Myocyte (in vitro differentiated cells): ENCODE data around the gene TEX44. TPM values are rescaled to one million over a fixed set of nuclear protein-coding genes. Genes with fewer than 3 reads are reported as not detected.
A peak's percentile ranks its signal among the peaks of the same experiment; 100 is the strongest.

Source experiments
- DNase-seq: peaks from one replicate; pipeline ENCODE4 v3.0.0-alpha.2; 2012; ENCODE audit warnings: low read depth
- total RNA-seq: library from RNA; depleted of rRNA; stranded (reverse); fragments of >200 nt; gene quantifications from 2 replicates; pipeline ENCODE4 v1.2.3, GENCODE V29; 2014

The TEX44 gene
- total RNA-seq, 1 donor from 2014 or later: not detected

DNA sequence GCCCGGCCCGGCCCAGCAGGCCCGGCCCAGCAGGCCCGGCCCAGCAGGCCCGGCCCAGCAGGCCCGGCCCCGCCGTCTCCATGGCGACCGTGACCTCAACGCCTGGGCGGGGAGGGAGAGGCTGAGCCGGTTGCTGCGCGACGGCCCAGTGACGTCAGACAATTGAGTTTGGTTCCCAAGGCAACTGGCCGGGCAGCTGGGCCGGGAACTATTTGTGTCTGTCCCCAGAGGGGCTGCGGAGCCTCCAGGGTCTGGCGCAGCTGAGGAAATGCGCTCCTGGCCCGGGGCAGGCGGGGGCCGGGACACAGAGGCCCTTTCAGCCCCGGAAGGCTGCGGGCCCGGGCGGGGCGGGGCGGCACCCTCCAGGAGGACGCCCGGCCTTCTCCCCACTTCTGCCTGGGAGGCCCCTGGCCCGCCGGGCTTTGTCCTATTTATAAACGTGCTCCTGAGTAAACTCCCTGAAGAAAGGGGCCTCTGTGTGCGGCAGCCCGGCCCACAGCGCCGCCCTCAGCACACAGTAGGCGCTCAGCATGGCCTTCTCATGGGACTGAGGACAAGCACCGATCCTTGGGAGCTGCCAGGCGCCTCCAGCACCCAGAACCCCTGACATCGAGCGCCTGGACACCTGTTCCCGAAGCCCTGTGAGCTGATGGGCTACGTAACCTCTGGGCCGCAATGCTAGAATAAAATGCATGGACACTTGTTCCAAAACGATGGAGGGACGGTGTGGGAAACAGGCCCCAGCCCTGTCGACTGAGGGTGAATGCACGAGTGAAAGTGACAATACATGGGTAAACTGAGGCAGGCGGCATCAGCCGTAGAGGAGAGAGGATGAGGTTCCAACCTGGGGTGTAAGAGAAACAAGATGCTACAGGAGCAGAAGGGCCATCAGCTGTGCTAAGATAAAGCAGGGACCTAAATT, 12.3 kb downstream of the TEX44 start:
- peak; percentile 100 for DNase-seq

DNA sequence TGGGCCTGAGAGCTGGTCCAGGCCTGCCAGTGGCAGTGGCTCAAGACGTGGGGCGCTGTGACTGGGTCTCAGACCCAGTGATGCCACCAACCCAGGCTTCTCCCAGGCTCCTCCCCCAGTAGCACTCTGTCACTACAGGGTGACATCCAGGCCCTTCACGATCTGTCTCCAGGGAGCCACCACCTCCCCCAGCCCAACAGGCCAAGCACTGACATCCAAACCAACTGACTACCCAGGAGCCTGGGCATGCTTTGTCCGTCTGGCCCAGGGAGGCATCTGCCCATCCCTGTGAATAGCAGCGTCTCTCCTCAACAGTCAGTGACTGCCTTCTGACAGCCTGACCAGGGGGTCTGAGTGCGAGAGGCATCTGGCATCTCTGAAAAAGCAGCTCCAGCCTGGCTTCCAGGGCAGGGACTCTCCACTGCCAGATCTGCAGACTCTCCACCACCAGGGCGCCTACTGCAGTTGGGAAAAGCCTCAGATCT, 13.0 kb downstream of the TEX44 start:
- DNase-seq: peak; percentile 31

DNA sequence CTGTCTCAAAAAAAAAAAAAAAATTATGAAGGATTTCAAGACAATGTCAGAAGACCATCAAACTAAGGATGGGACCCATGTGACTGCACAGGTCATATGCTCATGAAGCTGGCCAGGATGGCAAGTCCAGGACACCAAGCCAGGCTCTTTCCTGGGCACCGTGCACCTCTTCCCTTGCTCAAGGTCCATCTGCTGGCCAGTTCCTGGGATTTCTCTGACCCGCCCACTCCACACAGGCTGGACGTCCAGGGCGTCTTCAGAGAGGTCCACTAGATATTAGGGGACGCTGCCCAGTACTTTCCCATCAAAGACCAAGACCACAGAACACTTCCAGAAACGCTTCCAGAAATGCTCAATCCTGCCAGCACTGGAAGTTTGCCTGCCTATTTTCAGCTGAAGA, 14.3 kb downstream of the TEX44 start:
- no peak for DNase-seq

DNA sequence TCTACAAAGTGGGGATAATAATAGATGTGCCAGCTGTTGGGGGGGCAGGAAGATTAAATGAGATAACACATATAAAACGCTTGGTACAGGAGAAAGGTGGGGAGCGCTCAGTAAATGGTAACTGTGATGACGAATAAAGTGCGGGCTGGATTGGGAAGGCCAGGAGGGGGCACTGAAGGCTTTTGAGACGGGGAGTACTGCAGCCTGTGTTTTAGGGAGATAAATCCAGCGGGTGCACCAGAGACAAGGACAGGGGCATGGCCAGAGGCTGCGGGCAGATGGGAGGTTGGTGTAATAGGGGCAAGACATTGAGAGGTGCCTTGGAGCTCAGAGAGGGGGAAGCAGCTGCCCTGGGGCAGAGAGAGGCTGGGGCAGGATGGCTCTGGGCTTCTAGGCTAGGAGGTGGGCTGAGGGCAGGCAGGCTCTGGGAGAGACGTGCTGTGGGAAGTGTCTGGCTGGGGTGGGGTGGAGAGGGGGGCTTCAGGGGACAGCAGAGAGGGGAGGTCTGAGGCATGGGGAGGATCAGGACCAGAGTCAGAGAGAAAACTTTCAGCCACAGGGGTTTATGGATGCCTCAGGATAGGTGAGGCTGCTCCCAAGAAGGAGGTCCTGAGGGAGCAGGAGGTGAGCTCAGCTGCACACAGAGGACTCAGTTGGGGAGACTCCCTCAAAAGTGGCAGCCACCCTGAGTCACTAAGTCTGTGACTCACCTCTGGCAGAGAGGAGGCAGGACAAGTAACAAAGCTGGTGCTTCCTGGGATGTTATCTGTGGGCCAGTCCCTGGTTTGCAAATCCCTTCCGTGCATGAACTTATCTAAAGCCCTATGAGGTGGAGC, 18.8 kb downstream of the TEX44 start:
- peak; percentile 59 for DNase-seq

DNA sequence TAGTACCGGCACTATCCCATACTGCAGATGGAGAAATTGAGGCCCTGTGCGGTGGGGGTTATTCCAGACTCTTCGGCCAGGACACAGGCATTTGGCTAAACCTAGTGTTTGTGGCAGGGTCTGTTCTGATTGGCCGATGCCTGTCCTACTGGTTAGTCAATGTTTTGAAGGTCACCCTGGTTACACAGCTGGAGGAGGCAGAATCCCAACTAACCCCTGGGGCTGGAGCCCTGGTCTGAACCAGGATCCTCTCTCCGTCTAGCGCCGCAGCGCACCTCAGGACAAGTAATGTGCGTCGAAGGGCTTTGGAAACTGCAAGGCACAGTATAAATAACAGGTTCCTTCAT, 19.4 kb downstream of the TEX44 start:
- DNase-seq: peak; percentile 56

DNA sequence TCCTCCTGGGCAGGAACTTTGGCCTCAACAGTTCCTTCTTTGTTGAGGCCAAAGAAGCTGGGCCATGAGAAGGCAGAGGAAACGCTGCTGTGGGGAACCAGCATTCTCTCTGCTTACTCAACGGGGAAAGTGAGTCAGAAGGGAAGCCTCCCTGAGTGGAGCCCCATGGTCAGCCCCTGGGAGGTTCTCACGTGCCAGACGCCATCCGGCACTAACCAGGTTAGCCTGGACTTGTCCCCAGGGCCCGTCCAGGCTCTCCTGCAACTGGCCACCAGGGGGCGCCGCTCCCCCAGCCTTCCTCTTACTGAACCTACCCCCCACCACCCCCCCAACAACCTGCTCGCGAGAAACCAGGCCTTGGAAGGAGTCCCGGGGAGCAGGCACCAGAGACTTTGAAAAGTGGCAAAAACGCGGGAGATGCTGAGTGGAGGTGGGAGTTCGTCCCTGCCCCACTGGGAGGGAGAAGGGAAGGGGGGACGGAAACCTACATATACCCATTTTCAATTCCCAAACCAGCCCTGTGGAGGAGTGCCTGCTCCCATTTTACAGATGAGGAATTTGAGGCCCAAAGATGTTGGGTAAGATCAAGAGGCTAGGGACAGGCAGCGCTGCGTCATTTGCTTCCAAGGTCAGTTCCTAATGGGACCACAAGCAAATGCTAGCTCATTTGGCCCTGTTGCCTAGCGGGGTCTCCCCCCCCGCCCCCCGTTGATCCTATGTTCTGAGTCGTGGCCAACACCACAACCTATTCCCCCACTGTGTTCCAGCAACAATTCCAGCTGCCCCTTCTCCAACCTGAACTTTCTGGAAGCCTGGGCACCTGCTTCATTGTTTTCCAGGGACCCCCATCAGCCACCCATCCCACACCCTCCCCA, 20.0 kb downstream of the TEX44 start:
- DNase-seq: peak; percentile 90

GRCh38 chr2:231613331-231613662, 20.6 kb downstream of the TEX44 start:
- DNase-seq: no peak

DNA sequence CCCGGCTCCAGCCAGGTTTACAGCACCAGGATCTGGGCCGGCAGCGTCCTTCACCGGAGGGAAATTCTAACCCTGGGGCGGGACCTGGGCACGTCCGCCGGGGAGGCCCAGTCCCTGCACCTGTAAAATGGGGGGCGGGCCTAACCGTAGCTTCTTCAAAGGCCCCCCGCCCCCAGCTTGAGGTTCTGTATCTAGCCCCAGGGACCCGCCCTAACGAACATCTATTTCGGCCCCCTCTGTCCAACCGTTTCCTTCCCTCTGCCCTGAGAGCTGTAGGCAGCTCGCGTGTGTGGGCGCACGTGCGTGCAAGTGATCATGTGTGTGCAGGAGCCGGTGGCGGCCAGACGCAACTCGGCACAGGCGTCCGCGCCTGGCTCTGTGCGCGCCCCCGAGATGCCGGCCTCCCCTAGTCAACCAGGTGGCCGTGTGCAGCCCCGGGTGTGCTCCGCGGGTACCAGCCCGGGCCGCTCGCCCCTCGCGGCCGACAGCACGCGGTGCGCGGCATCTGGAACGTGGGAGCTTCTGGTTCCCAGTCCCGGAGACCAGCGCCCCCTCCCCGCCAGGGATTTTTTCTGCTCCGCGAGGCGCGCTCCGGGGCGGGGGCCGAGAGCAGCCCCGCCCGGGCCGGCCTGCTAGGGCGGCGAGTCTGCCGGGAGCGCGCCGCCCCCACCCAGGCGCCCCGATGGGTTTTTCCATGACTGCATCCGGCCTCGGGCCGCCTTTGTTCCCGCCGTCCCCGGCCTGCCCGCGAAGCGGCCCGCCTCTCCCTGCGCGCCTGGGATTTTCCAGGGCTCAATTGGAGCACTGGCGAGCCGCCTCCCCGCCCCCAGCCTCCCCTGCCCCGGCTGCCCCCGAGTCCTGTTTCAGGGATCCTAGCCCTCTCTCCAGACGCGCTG, 21.2 kb downstream of the TEX44 start:
- DNase-seq: peak; percentile 76

- no peak for DNase-seq
Measured at GRCh38 chr2:231614559-231615057, 21.9 kb downstream of the TEX44 start.

GRCh38 chr2:231615058-231615671, 22.5 kb downstream of the TEX44 start:
- no peak for DNase-seq

GRCh38 chr2:231616296-231616695, 23.6 kb downstream of the TEX44 start:
- DNase-seq: no peak

DNA sequence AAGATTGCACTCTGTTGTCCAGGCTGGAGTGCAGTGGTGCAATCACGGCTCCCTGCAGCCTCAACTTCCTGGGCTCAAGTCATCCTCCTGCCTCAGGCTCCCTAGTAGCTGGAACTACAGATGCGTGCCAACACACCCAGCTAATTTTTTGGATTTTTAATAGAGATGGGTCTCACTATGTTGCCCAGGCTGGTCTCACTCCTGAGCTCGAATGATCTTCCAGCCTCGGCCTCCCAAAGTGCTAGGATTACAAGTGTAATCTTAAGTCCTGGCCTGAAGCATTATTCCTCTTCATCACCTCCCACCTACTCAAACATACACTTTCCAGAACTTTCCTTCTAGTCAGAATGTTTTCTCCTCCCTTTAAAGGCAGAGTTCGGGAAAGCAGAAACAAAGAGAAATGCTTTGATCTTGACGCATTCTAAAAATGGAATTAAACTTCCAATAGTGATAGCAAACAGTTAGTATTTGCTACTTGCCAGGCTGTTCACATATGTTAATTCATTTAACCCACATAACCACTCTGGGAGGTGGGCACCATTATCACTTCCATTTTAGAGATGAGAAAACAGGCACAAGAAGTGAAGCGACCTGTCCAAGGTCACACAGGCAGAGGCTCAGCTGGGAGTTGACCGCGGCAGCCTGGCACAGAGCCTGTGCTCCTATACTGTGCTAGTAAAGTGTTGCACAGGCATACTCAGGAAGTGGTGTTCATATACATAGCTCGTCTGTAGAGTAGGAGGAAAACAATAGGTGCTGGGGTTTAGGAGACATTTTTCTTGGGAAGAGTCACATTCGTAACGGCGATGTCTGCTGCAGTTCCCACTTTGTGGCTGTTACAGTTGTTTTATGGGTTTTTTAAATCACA, 24.6 kb downstream of the TEX44 start:
- DNase-seq: no peak

DNA sequence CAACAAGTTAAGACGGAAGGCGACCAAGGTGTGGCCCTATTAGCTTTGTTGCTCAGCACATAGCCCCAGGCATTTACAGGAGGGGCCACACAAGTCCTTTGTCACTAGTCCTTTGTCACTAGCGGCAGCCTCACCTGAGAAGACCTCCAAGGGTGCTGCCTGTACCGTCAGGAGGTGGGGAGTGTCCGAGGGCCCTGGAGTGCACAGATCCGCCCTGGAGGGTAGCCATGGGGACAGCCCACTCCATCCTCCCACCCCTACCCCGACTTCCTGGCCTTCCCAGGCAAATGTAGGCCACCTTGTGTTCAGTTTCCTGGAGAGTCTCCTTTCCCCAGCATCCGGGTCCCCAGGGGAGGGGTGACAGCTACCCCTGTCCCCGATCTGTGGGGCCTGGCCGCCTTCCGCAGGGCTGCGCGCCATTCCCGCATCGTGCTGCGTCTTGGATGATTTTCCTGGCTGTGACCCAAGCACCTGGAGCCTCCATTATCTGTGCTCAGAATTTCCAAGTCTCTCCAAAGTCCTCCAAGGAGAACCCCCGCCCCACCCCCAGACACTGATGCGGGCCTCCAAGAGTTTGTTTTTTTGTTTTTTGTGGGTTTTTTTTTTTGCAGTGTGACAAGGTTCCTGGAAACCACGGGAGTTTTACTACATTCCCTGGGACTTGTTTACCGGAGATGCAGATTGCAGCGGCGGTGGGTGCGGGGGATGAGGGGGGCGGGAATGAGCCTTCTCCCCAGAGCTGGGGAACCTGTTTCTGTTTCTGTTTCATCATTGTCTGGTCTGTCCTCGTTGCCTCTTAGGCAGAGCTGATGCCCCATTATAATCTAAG, 28.6 kb downstream of the TEX44 start:
- DNase-seq: no peak

DNA sequence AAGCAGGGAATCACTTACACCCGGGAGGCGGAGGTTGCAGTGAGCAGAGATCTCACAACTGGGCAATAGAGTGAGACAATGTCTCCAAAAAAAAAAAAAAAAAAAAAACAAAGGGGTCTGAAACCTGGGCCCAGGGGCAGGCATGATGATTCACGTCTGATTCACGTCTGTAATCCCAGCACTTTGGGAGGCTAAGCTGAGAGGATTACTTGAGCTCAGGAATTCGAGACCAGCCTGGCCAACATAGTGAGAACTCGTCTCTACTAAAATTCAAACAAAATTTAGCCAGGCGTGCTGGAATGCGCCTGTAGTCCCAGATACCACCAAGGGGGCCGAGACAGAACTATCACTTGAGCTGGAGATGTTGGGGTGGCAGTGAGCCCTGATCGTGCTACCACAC, 30.3 kb downstream of the TEX44 start:
- no peak for DNase-seq

- no peak for DNase-seq
Measured at GRCh38 chr2:231626449-231626848, 33.8 kb downstream of the TEX44 start.

DNA sequence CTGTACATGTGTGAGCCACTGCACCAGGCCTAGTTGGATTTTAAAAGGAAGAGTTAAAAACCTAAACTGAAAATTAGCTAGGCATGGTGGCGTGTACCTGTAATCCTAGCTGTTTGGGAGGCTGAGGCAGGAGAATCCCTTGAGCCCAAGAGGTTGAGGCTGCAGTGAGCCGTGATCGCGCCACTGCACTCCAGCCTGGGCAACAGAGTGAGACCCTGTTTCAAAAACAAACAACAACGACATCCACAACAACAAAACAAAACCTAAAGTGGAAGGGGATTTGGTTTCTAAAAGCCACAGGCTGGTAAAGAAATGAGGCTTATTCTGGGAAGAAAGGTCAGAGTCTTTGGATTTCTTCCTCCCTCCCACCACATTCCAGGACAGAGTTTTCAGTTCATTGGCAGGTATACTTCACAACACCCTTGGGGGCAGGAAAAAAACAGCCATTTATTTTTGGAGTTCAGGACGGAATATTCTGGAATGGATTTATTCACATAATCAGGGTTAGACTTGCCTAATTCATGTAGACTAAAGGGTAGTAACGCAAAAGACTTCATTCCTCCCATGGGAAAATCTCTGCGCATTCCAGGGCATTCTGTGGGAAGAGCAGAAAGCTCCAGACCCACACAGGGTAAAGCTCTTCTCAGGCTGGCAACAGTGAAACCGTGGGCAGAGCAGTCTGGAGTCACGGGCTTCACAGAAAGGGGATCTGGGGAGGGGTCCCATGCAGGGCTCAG, 34.9 kb downstream of the TEX44 start:
- DNase-seq: peak; percentile 41

DNA sequence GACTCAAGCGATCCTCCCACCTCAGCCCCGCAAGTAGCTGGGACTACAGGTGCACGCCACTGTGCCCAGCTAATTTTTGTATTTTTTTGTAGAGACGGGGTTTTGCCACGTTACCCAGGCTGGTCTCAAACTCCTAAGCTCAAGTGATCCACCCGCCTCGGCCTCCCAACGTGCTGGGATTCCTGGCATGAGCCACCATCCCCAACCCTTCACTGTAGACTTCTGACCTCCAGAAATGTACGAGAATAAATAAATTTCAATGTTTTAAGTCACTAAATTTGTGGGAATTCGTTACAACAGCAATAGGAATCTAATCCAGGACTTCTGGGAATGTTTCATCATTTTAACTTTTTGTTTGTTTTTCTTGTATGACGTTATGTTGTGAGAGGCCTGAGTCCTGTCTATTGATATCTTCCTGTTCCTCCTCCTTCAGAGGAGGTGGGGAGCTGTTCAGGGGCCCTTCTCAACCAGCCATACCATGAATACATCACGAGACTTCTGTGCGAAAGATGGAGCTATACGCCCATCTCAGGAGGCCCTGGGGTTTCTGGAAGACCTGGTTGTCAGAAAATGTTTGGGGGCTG, 40.0 kb downstream of the TEX44 start:
- DNase-seq: no peak
